Left ventricle myocardium inferior (tissue), 1 donor: ENCODE results near the gene OR10A4. TPM values are rescaled to one million over a fixed set of nuclear protein-coding genes. Genes with fewer than 3 reads are reported as not detected.

Source experiments
- DNase-seq: peaks from one replicate; pipeline ENCODE4 v3.0.0-alpha.2; 2020
- H3K27ac ChIP-seq: fragments of 200-600 bp; replicated peaks from 2 replicates; pipeline ENCODE4 v1.8.0; 2021
- H3K27me3 ChIP-seq: fragments of 200-600 bp; 2 replicates; pipeline ENCODE4 v1.8.0; 2021; ENCODE audit warnings: low read depth
- H3K36me3 ChIP-seq: fragments of 200-600 bp; 2 replicates; pipeline ENCODE4 v1.8.0; 2021
- H3K4me1 ChIP-seq: fragments of 200-600 bp; 2 replicates; pipeline ENCODE4 v1.8.0; 2021
- H3K4me3 ChIP-seq: fragments of 200-600 bp; 2 replicates; pipeline ENCODE4 v1.8.0; 2021; ENCODE audit warnings: mild to moderate bottlenecking, moderate library complexity
- H3K9me3 ChIP-seq: fragments of 200-600 bp; replicated peaks from 2 replicates; pipeline ENCODE4 v1.8.0; 2021
- intact Hi-C: fragments of 100-400 bp; cut with micrococcal nuclease; formaldehyde crosslinking; loops from one replicate; pipeline ENCODE4 v1.11.0; 2022
- total RNA-seq: library from RNA; stranded (reverse); fragmentation: NEBNext Ultra II Directional; extraction: Animal tissue kit (Norgen Biotek cat#: 25700); gene quantifications from one replicate; pipeline ENCODE4 v1.2.1, GENCODE V29; 2021
- TF ChIP-seq, protein P1 (sequence below): fragments of 200-600 bp; IDR thresholded peaks from 2 replicates; pipeline ENCODE4 v1.8.0; 2021; ENCODE audit warnings: antibody characterized with exemption, mild to moderate bottlenecking, borderline replicate concordance
- donor health status: DM: no; HTN: yes; CAD: no; lungs with severe emphysema.

OR10A4 gene
- total RNA-seq, 1 donor from 2014 or later: not detected

DNA sequence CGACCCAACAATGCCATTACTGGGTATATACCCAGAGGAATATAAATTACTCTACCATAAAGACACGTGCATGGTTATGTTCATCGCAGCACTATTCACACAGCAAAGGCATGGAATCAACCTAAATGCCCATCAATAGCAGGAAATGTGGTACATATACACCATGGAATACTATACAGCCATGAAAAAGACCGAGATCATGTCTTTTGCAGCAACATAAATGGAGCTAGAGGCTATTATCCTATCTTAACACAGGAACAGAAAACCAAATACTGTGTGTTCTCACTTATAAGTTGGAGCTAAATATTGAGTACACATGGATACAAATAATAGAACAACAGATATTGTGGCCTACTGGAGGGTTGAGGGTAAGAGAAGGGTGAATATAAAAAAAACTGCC lies 12.4 kb downstream of the OR10A4 start:
- no peaks in the 10 kb centered on the region for H3K36me3 ChIP-seq
- no peak overlapping the region for H3K27ac ChIP-seq
- TF ChIP-seq, protein P1, sequence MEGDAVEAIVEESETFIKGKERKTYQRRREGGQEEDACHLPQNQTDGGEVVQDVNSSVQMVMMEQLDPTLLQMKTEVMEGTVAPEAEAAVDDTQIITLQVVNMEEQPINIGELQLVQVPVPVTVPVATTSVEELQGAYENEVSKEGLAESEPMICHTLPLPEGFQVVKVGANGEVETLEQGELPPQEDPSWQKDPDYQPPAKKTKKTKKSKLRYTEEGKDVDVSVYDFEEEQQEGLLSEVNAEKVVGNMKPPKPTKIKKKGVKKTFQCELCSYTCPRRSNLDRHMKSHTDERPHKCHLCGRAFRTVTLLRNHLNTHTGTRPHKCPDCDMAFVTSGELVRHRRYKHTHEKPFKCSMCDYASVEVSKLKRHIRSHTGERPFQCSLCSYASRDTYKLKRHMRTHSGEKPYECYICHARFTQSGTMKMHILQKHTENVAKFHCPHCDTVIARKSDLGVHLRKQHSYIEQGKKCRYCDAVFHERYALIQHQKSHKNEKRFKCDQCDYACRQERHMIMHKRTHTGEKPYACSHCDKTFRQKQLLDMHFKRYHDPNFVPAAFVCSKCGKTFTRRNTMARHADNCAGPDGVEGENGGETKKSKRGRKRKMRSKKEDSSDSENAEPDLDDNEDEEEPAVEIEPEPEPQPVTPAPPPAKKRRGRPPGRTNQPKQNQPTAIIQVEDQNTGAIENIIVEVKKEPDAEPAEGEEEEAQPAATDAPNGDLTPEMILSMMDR: no peak
- H3K27me3 ChIP-seq: peaks cover 6% of the 10 kb centered on the region
- no peaks in the 10 kb centered on the region for H3K4me1 ChIP-seq
- intact Hi-C loops: no loop called here
- no peak overlapping the region for H3K4me3 ChIP-seq
- H3K9me3 ChIP-seq: peaks cover 10% of the 10 kb centered on the region
- no peak for DNase-seq

DNA sequence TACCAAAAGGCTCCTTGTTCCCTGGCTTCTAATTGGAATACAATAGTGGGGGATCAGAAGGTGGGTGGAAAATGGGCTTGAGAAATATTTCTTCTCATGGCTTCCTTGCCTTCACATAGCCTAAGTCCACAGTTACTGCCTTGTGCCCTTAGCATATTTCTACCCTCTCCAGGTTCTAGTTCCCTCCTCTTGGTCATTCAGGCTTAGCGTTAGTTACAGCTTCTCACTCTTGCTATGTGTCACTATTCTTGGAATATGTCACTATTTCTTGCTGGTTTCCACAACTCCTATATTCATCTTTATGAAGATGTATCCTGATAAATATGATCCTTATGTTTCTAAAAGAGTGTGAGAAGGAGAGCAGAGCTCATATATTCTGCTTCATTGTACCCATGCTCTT lies 13.4 kb downstream of the OR10A4 start:
- peaks cover 10% of the 10 kb centered on the region for H3K9me3 ChIP-seq
- H3K27me3 ChIP-seq: no peaks in the 10 kb centered on the region
- no peaks in the 10 kb centered on the region for H3K4me1 ChIP-seq
- TF ChIP-seq, protein P1: no peak
- H3K4me3 ChIP-seq: no peak overlapping the region
- no peak overlapping the region for H3K27ac ChIP-seq
- no peaks in the 10 kb centered on the region for H3K36me3 ChIP-seq
- DNase-seq: no peak
- intact Hi-C loops: no loop called here

GRCh38 chr11:6892400-6892799 lies 16.0 kb downstream of the OR10A4 start, which contains the start of gene OR2D2:
OR2D2 (minus strand) TSS chr11:6892500; CDS start chr11:6892500, 0 bp downstream.
- TF ChIP-seq, protein P1: no peak
- intact Hi-C loops: no loop called here
- no peak within 1 kb of the TSS for H3K4me3 ChIP-seq

GRCh38 chr11:6894097-6894496 lies 17.7 kb downstream of the OR10A4 start:
- TF ChIP-seq, protein P1: no peak
- DNase-seq: no peak
- H3K4me3 ChIP-seq: no peak overlapping the region
- peaks cover 4% of the 10 kb centered on the region for H3K9me3 ChIP-seq
- no peak overlapping the region for H3K27ac ChIP-seq
- H3K4me1 ChIP-seq: no peaks in the 10 kb centered on the region
- no peaks in the 10 kb centered on the region for H3K36me3 ChIP-seq
- no peaks in the 10 kb centered on the region for H3K27me3 ChIP-seq
- intact Hi-C loops: no loop called here

More at GRCh38 chr11:6892400-6892799, 16.0 kb downstream of the OR10A4 start, which contains the start of gene OR2D2:
- Histone ChIP-seq H3K9me3 (peaks cover 10% of the 10 kb centered on the region), H3K36me3 (no peaks in the 10 kb centered on the region), H3K27me3 (no peaks in the 10 kb centered on the region), H3K27ac (no peak within 1 kb of the TSS), H3K4me1 (no peaks in the 10 kb centered on the region)
- no peak for DNase-seq

- H3K27me3 ChIP-seq: no peaks in the 10 kb centered on the region
- H3K36me3 ChIP-seq: no peaks in the 10 kb centered on the region
- intact Hi-C loops: no loop called here
- H3K9me3 ChIP-seq: no peaks in the 10 kb centered on the region
- DNase-seq: no peak
- TF ChIP-seq, protein P1: no peak
- H3K27ac ChIP-seq: no peak overlapping the region
- H3K4me3 ChIP-seq: no peak overlapping the region
- H3K4me1 ChIP-seq: no peaks in the 10 kb centered on the region
These were observed 18.6 kb downstream of the OR10A4 start for GRCh38 chr11:6895010-6895409.

DNA sequence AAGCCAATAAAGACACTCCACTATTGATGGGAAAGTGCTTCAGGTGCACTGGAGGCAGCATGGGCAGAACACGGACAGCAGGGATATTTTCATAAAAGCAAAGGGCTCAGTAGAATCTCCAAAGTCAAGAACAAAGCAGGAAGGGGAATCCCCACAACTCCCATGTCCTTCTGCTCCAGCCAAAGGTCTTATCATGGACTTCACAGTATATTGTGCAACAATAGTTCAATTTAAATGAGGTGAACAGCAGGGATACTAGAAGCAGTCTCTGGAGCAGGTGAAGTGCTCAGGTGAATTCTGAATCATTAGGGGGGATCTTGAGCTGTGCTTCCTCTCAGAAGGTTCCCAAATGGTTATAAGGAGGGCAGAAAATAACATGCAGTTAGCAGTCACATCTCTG lies 22.5 kb downstream of the OR10A4 start:
- intact Hi-C loops: no loop called here
- H3K36me3 ChIP-seq: no peaks in the 10 kb centered on the region
- no peak for DNase-seq
- H3K4me1 ChIP-seq: no peaks in the 10 kb centered on the region
- H3K27ac ChIP-seq: no peak overlapping the region
- no peaks in the 10 kb centered on the region for H3K9me3 ChIP-seq
- TF ChIP-seq, protein P1: no peak
- no peaks in the 10 kb centered on the region for H3K27me3 ChIP-seq
- H3K4me3 ChIP-seq: no peak overlapping the region
